Esophagus (tissue), 2 donors: ENCODE measurements around the gene PTGDR2. TPM values are rescaled to one million over a fixed set of nuclear protein-coding genes. Genes with fewer than 3 reads are reported as not detected.
A peak's percentile ranks its signal among the peaks of the same experiment; 100 is the strongest.

ENCODE experiments used
- H3K27ac ChIP-seq, 2 donors: one replicate each; pipeline ENCODE4 v1.5.1; 2013; ENCODE audit warnings: low read depth in 2 of 2, mild to moderate bottlenecking in 2 of 2, inconsistent platforms in 1 of 2, low read length in 1 of 2, moderate library complexity in 1 of 2
- H3K27me3 ChIP-seq, 2 donors: one replicate each; pipeline ENCODE4 v1.6.1; 2013; ENCODE audit warnings: low read length in 2 of 2, control low read depth in 1 of 2, mild to moderate bottlenecking in 1 of 2; ENCODE audit not compliant: insufficient read depth in 2 of 2, control insufficient read depth in 1 of 2
- H3K36me3 ChIP-seq, 2 donors: one replicate each; pipeline ENCODE4 v1.6.1; 2013; ENCODE audit warnings: low read length in 1 of 2; ENCODE audit not compliant: control insufficient read depth in 2 of 2, insufficient read depth in 2 of 2
- H3K4me1 ChIP-seq, 2 donors: one replicate each; pipeline ENCODE4 v1.6.1; 2013; ENCODE audit warnings: low read length in 1 of 2; ENCODE audit not compliant: control insufficient read depth in 2 of 2, insufficient read depth in 2 of 2
- H3K4me3 ChIP-seq, 2 donors: one replicate each; pipeline ENCODE4 v1.5.1; 2013; ENCODE audit warnings: low read length in 2 of 2, mild to moderate bottlenecking in 2 of 2, low read depth in 1 of 2, moderate library complexity in 1 of 2
- H3K9me3 ChIP-seq, 2 donors: one replicate each; pipeline ENCODE4 v1.6.1; 2013; ENCODE audit warnings: mild to moderate bottlenecking in 2 of 2, low read depth in 1 of 2, low read length in 1 of 2, moderate library complexity in 1 of 2; ENCODE audit not compliant: control insufficient read depth in 2 of 2, insufficient read depth in 1 of 2
- WGBS, 2 donors: extraction: QIAGEN DNeasy Blood & Tissue Kit; methylation state at CpG; one replicate each; pipeline ENCODE4 v1.1.7; 2013; 5-methylcytosine and 5-hydroxymethylcytosine counted together
- polyA plus RNA-seq, 2 donors: library from polyadenylated mRNA; stranded (reverse); fragments of 200-250 nt; gene quantifications; one replicate each; pipeline ENCODE4 v1.2.3, GENCODE V29; 2013
- donor health status: healthy with polysubstance abuse.
- donor health status: Bipolar disorder and iron deficiency.

The PTGDR2 gene
- polyA plus RNA-seq, 2 donors, result 0.26 to 0.41 TPM

GRCh38 chr11:60859616-60860250 is 4.0 kb upstream of the PTGDR2 start:
- WGBS, 2 donors, result 84 to 85% methylated on average over 15 of the region's 15 CpGs
- no peak overlapping the region for H3K27ac ChIP-seq
- H3K27me3 ChIP-seq, result no peaks in the 10 kb centered on the region
- no peak overlapping the region for H3K4me3 ChIP-seq
- no peaks in the 10 kb centered on the region for H3K9me3 ChIP-seq
- no peaks in the 10 kb centered on the region for H3K4me1 ChIP-seq
- no peaks in the 10 kb centered on the region for H3K36me3 ChIP-seq

- WGBS, 2 donors, result 68 to 73% methylated on average over 4 of the region's 4 CpGs
- Histone ChIP-seq H3K4me1 (no peaks in the 10 kb centered on the region), H3K36me3 (no peaks in the 10 kb centered on the region), H3K9me3 (no peaks in the 10 kb centered on the region), H3K4me3 (no peak overlapping the region), H3K27me3 (no peaks in the 10 kb centered on the region), H3K27ac (no peak overlapping the region)
These were observed 3.1 kb upstream of the PTGDR2 start for GRCh38 chr11:60858731-60859464.

- Histone ChIP-seq H3K4me1 (no peaks in the 10 kb centered on the region), H3K36me3 (no peaks in the 10 kb centered on the region), H3K27me3 (no peaks in the 10 kb centered on the region), H3K27ac (no peak overlapping the region), H3K4me3 (no peak overlapping the region), H3K9me3 (no peaks in the 10 kb centered on the region)
- 82 to 85% methylated on average over 8 of the region's 8 CpGs for WGBS, 2 donors
These were observed 2.5 kb upstream of the PTGDR2 start for GRCh38 chr11:60858236-60858635.

- H3K9me3 ChIP-seq, result peaks cover 0 to 2% of the 10 kb centered on the region in 2 donors
- H3K36me3 ChIP-seq, result peaks cover 0 to 6% of the 10 kb centered on the region in 2 donors
- H3K4me1 ChIP-seq, result no peaks in the 10 kb centered on the region
- no peak overlapping the region for H3K4me3 ChIP-seq
- 70 to 83% methylated on average over 5 of the region's 5 CpGs for WGBS, 2 donors
- H3K27me3 ChIP-seq, result no peaks in the 10 kb centered on the region
- no peak overlapping the region for H3K27ac ChIP-seq
These were observed 1.9 kb upstream of the PTGDR2 start for GRCh38 chr11:60857378-60858232.

- H3K27me3 ChIP-seq, result no peaks in the 10 kb centered on the region
- H3K36me3 ChIP-seq, result peaks cover 4 to 24% of the 10 kb centered on the region in 2 donors
- H3K9me3 ChIP-seq, result peaks cover 0 to 8% of the 10 kb centered on the region in 2 donors
- peak overlapping the region in 1 of 2 donors; percentile 5 for H3K4me3 ChIP-seq
- WGBS, 2 donors, result 47 to 65% methylated on average over 8 of the region's 8 CpGs
- no peak overlapping the region for H3K27ac ChIP-seq
- no peaks in the 10 kb centered on the region for H3K4me1 ChIP-seq
These were observed 664 bp downstream of the PTGDR2 start for GRCh38 chr11:60854847-60855725.

GRCh38 chr11:60854140-60854846 is 1.5 kb downstream of the PTGDR2 start:
- Histone ChIP-seq H3K27me3 (no peaks in the 10 kb centered on the region), H3K4me3 (no peak overlapping the region), H3K9me3 (peaks cover 0 to 8% of the 10 kb centered on the region in 2 donors), H3K4me1 (no peaks in the 10 kb centered on the region), H3K27ac (no peak overlapping the region), H3K36me3 (peaks cover 4 to 31% of the 10 kb centered on the region in 2 donors)
- 80 to 82% methylated on average over 8 of the region's 8 CpGs for WGBS, 2 donors

- no peaks in the 10 kb centered on the region for H3K27me3 ChIP-seq
- H3K36me3 ChIP-seq, result peaks cover 4 to 39% of the 10 kb centered on the region in 2 donors
- no peaks in the 10 kb centered on the region for H3K4me1 ChIP-seq
- H3K27ac ChIP-seq, result no peak overlapping the region
- no peak overlapping the region for H3K4me3 ChIP-seq
- peaks cover 0 to 8% of the 10 kb centered on the region in 2 donors for H3K9me3 ChIP-seq
- WGBS, 2 donors, result 86 to 89% methylated on average over 68 of the region's 68 CpGs
These were observed 2.5 kb downstream of the PTGDR2 start for GRCh38 chr11:60852982-60853950.
